HFF-Myc (cell line): Measurements from ENCODE around the gene NUMB.

Experiments
- DNase-seq: peaks from one replicate; pipeline ENCODE4 v3.0.0-alpha.2; 2011; ENCODE audit warnings: low read depth; ENCODE audit errors: extremely low read depth
- H3K4me3 ChIP-seq: replicated peaks from 2 replicates; pipeline ENCODE4 v1.5.1; 2011; ENCODE audit warnings: low read depth, mild to moderate bottlenecking, control low read depth, low read length
- CTCF ChIP-seq: IDR thresholded peaks from 2 replicates; pipeline ENCODE4 v1.5.1; 2012; ENCODE audit warnings: mild to moderate bottlenecking, low read depth, low read length, control low read depth; ENCODE audit errors: missing control alignments

The NUMB gene

DNA sequence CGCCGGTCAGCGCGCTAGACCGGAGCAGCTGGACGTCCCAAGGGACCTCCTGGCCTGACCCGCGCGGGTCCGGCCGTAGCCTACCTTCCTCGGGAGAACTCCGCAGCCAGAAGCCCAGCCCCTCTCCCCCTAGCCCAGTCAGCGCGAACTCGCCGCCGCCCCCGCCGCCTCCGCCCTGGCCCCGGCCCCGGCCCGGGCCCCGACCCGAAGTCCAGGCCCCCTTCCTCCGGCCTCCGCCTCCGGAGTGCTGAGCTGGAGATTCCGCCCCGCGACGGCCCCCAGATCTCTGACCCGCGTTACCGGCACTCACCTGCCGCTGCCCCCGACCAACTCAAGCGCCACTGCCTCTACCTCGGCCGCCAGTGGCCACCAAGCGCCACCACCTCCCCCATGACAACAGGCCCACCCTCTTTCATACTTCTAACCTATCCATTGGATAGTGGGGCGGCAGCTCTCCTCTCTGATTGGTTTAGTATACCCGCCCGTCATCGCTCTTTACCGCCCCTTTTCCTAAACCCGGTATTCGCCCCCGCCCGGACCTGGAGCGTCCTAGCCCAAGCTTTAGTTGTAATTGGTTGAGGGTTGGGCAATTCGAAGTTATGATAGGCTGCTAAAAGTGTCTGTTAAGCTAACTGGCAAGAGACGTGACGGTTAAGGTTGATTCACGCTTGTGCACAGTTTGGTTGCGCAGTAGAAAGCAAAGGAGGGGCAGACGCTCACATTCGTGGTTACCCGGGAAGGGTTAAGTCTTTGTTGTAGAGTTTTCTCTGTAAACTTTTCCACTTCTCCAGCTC lies at the start of gene NUMB:
TSS of gene NUMB (minus strand) at position 364 of the 794 bp plus-strand sequence. CDS start 102,795 bp downstream, outside the sequence.
- H3K4me3 ChIP-seq, result peak within 1 kb of the TSS; percentile 93
- no peak for TF ChIP-seq CTCF
- DNase-seq, result peak; percentile 100

- no peak for DNase-seq
- TF ChIP-seq CTCF, result no peak
- H3K4me3 ChIP-seq, result no peak overlapping the region
Measured at GRCh38 chr14:73503648-73504047, 45.3 kb upstream of the NUMB start.

DNA sequence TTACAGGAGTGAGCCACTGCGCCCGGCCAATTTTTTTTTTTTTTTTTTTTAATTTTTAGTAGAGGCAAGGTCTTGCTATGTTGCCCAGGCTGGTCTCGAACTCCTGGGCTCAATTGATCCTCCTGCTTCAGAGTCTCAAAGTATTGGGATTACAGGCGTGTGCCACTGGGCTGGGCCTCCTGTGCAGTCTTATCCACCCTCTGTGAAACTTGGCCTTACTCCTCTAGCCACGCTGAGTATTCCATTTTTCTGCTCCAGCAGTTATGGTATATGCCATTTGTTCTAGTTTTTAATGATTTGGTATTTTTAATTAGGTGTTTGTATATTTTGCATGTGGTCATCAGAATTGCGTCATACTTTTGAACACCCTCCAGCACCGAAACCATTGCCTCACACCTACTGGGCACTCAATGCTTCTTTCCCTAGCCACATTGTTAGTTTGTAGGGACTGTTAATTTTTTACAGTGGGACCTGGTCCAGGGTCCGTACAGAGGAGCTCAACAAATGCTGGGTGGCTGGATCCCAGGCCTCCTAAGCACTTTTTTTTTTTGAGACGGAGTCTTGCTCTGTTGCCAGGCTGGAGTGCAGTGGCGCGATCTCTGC lies 43.8 kb upstream of the NUMB start:
- no peak overlapping the region for H3K4me3 ChIP-seq
- no peak for DNase-seq
- TF ChIP-seq CTCF, result no peak

DNA sequence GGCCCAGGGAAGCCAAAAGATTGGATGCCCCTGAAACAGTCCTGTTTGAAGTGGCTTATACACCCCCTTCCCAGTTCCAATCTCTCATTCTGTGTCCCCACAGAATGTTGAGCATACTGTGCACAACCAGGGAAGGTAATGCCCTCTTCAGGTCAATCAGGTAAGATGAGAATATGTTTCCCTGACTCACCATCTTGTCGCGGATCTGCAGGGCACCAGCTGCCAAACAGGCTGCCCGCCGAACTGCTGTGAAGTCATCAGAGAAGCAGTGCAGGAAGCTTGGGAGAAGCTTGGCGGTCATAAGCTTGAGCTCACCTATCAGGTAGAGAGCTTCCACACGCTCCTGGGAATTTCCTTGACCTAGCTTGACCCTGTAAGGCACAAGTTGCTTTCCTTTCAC lies 42.0 kb upstream of the NUMB start:
- no peak for TF ChIP-seq CTCF
- no peak for DNase-seq

DNA sequence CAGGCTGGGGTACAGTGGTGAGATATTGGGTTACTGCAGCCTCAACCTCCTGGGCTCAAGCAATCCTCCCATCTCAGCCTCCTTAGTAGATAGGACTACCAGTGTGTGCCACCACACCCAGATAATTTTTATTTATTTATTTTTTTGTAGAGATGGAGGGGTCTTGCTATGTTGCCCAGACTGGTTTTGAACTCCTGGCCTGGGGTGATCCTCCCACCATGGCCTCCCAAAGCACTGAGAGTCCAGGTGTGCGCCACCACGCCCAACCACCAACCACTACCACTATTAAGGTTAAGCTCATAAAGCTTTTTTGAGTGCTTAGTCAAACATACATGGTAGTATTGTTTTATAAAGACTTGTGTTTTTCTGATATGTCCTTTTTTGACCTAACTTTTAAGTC lies 36.2 kb upstream of the NUMB start:
- H3K4me3 ChIP-seq, result no peak overlapping the region
- no peak for TF ChIP-seq CTCF
- DNase-seq, result no peak

More for the DNA sequence above, 42.0 kb upstream of the NUMB start:
- H3K4me3 ChIP-seq, result no peak overlapping the region

GRCh38 chr14:73492670-73493069 lies 34.3 kb upstream of the NUMB start:
- DNase-seq, result no peak
- TF ChIP-seq CTCF, result no peak
- peak overlapping the region; percentile 68 for H3K4me3 ChIP-seq
